GM18508 (cell line): ENCODE data around the gene MRC2.
"Not testable (repeated sequence)": the region's sequence is repeated elsewhere in the genome, so short reads cannot be mapped to it uniquely, and the experiment has no call there.

Source experiments
- ATAC-seq: cut with Tn5 transposase; IDR thresholded peaks from one replicate; pipeline ENCODE4 v1.9.1; 2021; ENCODE audit warnings: moderate number of reproducible peaks; ENCODE audit not compliant: insufficient read depth, unreplicated experiment

Gene MRC2

DNA sequence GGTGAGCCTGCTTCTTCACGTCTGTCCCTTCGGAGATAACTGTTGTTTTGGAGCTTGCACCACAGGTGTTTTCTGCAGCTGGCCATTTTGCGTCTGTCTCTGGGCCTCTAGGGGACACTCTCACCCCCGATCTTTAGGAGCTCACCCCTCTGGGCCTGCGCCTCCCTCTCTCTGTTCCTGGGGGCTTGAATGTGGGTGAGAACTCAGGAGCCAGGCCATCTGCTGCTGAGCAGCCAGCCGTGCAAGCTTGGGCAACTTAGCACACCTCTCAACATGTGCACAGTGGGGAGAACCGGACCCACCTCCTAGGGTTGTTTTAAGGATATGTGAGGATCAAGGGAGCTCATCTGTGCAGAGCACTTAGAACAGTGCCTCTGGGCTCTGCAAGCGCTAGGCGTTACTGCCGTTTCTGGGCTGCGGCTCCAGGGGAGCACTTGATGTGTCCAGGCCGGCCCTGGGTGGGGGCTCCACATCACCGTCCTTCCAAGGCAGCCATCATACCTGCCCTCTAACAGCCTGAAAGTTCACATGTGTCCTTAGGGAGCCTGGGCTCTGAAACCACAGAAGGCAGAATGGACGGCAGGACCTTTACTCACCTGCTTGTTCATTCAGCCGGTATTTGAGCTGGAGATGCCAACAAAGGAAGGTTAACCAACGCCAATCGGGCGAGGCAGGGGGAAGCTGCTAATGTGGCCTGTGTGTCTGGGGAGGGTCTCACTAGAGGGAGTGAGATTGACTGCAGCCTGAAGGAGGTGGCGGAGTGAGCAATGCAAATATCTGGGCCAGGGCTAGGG lies 66.3 kb downstream of the MRC2 start:
- ATAC-seq, result no peak

DNA sequence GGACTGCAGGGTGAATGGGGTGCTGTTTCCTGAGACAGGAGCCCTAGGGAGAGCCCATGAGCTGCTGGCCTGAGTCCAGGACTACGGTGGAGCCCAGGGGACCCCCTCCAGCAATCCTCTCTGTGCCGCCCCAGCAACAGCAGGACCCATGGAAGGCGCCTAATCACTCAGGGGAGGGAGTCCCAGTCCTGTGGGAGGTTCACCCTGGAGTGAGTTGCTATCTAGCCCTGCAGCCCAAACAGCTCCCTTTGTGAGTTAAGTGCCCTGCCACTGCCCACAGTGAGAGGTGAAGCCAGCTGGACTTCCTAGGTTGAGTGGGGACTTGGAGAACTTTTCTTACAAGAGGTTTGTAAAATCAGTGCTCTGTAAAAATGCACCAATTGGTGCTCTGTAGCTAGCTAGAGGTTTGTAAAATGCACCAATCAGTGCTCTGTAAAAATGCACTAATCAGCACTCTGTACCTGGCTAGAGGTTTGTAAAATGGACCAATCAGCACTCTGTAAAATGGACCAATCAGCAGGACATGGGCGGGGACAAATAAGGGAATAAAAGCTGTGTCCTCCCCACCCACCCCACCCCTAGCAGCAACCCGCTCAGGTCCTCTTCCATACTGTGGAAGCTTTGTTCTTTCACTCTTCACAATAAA lies 67.7 kb downstream of the MRC2 start:
- ATAC-seq, result not testable (repeated sequence)

DNA sequence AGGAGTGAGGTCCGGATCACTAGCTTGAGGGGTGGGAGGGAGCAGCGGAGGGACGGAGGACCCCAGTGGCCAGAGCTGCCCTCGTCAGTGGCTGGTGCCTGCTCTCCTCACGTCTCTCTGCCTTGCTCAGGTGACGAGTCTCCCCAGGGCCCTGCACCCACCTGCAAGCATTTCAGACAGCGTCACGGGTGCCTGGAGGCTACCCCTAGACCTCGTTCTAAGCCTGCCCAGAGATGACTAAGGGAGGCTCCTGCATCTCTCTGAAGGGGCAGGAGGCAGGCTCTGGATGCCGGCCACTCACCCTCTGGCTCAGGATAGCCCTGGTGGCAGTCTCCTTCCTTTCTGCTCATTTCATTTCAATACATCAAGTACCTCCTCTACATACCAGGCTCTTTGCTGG lies 68.8 kb downstream of the MRC2 start:
- ATAC-seq, result no peak

DNA sequence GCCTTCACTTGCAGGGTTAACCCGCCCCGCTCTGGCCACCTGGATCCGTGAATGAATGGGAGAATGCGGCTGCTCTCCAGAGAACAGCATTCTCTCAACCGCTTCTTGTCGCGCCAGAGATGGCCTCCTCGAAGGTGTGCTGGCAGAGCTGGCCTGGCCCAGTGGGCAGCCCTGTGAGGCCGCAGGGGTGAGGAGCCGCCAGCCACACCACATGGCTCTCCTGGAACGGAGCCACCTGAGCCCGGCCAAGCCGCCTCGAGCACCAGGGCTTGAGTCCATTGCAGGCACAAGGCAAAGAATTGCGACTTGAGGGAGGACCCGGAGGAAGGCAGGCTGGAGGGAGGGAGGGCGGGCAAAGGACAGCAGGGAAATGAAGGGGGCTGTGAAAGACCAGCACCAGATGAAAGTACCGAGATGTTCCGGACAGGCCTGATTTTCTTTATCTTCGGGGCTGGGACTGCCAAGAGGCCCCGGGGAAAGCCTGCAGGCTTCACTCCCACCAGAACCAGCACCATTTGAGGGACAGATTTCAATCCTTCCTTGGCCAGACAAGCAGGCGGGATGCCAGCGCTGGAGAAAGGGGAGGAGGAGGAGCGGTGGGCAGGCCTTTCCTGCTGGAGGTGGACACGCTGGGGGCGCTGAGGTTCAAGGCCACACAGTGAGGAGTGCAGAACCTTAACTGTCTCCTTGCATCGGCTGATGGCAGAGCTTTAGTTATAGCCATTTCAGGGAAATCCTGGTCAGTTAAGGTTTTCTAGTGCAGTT lies 69.4 kb downstream of the MRC2 start:
- ATAC-seq, result no peak

GRCh38 chr17:62698459-62698858 lies 71.0 kb downstream of the MRC2 start:
- ATAC-seq, result not testable (repeated sequence)

GRCh38 chr17:62700964-62701705 lies 73.7 kb downstream of the MRC2 start:
- no peak for ATAC-seq

- ATAC-seq, result no peak
Observed at GRCh38 chr17:62701706-62702085, 74.2 kb downstream of the MRC2 start.

- ATAC-seq, result no peak
Observed at GRCh38 chr17:62702746-62703260, 75.3 kb downstream of the MRC2 start.

GRCh38 chr17:62703261-62703775 lies 75.8 kb downstream of the MRC2 start:
- ATAC-seq, result no peak

- no peak for ATAC-seq
Observed at GRCh38 chr17:62703776-62704380, 76.4 kb downstream of the MRC2 start.

DNA sequence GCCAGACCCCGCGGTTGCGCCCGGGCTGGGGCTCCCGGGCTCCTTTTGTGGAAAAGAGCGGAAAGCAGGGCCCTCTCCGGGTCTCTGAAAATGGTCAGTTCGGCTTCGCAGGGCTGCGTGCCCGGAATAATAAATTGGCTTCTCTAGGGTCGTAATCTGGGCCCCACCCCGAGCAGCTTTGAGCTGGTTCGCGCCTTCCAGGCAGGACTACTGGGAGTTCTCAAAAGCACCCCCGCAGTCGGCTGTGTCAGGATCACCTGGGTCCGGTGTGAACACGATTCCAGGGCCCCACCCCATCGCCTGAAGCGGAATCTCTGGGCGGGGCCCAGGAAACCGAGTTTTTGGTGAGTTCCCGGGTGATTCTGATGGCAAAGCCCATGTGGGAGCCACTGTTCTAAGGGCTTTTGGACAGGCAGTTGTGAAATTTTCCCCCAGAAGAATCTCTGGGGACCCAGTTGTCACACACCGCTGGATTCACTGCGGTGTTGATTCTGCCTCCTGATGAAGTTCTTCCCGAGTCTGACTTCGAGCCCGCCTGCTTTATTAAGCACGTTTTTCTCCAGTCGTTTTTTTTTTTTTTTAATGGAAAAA lies 77.0 kb downstream of the MRC2 start:
- ATAC-seq, result no peak

DNA sequence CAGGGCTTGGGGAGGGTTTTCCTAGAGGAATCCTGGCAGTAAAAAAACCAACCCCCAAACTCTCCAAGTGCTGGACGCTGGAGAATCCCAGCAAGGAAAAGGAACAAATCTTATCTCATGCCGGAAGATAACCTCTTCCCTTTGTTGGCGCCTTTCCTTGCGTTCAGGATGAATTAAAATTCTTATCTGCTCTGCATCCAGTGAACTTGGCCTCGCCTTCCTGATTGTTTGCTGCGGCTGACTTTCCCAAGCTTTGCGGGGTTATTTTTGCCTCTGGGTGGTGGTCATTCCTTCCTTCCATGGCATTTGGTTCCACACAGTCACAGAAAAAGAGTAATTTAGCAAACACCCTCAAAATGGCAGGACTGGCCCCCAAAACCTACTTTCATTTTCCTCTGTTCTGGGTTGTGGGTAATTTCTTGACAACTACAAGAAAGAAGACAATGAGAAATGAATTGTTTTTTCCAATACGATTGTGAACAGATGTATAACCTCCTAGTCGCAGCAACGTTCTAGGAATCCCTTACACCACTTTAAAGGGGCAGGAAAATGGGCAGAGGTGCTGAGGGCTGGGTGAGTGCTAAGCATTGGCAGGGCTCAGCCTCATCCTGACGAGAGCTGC lies 77.8 kb downstream of the MRC2 start:
- ATAC-seq, result no peak

DNA sequence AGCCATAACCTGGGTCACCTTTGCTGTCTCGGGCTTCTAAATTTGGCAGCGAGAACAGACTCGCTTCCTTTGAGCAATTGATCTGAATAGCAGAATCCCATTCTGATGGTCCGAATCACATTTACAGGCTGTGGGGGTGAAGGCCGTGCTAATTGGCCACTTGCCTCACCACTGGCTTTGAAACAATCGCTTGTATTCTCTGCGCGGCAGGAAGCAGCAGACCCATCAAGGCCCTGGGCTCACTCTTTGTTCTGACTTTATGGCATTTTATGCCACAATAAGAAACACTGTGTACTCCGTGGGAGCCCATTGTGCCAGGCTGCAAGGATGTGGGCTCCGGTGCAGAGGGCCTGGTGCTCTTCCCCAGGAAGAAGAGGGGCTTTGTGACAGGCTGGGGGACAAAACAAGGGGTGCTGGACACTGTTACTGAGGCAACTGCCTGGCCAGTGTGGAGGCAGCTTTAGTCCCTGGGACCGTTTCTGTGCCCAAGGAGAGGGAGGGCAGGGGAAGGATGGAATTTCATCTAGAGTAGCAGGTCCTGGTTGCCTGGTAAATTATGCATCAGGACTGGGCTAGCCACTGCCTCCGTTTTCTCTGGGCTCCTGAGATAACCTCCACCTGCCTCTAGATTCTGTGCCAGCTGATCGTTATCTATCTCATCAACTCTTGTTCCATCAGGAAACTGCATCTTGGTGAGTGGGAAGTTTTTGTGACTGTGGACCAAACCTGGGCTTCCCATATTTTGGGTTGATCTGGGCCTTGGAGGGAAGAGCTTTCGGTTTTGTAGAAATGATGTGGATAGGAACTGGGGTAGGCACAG lies 78.5 kb downstream of the MRC2 start:
- no peak for ATAC-seq

DNA sequence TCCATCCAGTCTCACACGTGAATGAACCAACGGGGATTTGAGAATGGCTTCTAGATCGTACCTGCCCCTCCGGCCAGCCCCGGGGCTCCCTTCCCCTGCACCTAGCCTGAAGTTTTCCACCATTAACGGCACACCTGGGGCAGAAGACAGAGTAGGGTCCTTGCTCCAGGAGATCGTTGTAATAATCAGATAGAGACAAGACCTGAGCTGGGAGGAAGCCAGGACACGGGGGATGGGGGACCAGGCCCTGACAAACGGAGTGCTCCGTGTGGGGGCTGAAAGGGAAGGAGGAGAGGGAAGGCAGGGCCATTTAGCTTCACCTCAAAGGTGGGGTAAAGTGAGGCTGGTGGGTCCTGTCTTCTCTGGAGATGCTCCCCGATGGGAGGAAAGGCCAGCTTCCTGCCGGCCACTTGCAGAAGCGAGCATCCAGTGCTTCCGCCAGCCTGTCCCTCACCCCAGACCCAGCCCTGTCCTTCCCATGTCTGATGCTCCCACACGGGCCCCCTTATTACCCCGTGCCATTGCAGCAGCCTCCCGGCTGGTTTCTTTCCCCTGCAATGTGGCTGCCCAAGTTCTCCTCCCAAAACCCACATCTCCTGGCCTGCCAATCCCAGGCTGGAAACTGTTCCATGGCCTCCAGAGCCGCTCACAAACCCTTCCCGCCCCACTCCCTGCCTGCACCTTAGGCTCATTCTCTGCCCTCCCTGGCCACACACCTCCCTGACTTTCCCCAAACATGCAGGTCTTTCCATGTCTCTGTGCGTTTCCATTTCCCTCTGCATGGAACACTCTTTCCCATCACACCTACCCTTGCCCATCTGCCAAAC lies 79.3 kb downstream of the MRC2 start:
- no peak for ATAC-seq

DNA sequence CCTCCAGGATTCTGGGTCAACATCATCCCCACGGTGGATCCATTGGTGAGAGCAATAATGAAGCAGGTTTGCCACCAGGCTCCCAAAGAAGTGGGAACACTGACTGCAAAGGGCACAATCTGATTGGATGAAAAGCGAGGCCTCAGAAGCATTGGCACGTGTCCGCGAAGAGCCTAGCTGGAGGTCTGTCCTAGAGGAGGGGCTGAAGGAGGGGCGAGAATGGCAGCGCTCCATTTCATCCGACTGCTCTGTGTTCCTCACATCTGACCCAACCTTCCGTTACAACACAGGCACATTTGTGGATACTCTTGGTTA lies 79.9 kb downstream of the MRC2 start:
- no peak for ATAC-seq

- no peak for ATAC-seq
Observed at GRCh38 chr17:62708587-62708986, 81.1 kb downstream of the MRC2 start.

- no peak for ATAC-seq
Observed at GRCh38 chr17:62712171-62712581, 84.7 kb downstream of the MRC2 start.
